PC-3 (cell line): Measurements from ENCODE around the gene COQ10A. TPM values are rescaled to one million over a fixed set of nuclear protein-coding genes. Genes with fewer than 3 reads are reported as not detected.

Source experiments
- ATAC-seq: fragments of 200-7000 bp; cut with Tn5 transposase; 2 replicates; pipeline ENCODE4 v1.9.1; 2020; ENCODE audit warnings: mild to moderate bottlenecking, moderate library complexity
- BruUV-seq: library from RNA; stranded (reverse); fragments of 400-500 nt; replicated peaks from 2 replicates; lab custom pipeline; 2021; lab: Mats Ljungman, UMichigan
- CTCF ChIA-PET: fragments of 300-600 bp; sonication (Branson Sonifier 250); formaldehyde crosslinking; loops from one replicate; lab custom pipeline; 2022; ENCODE audit warnings: antibody characterized with exemption; lab: Charles Lee
- POLR2A ChIA-PET: fragments of 300-600 bp; sonication (Branson Sonifier 250); formaldehyde crosslinking; loops from one replicate; lab custom pipeline; 2022; ENCODE audit warnings: antibody characterized with exemption; ENCODE audit not compliant: unreplicated experiment; lab: Charles Lee
- DNase-seq: peaks from one replicate; pipeline ENCODE4 v3.0.0-alpha.2; 2015
- H2AFZ ChIP-seq: fragments of 300-600 bp; sonication (generic); 2 replicates; pipeline ENCODE4 v1.6.0; 2016; ENCODE audit warnings: antibody characterized with exemption, low read length
- H3F3A ChIP-seq: fragments of 300-600 bp; sonication (generic); one replicate; pipeline ENCODE4 v1.6.0; 2017; ENCODE audit warnings: antibody characterized with exemption, low read length, control low read depth, mild to moderate bottlenecking; ENCODE audit not compliant: unreplicated experiment
- H3K27ac ChIP-seq: fragments of 300-600 bp; sonication (generic); 2 replicates; pipeline ENCODE4 v1.5.1; 2016; ENCODE audit warnings: mild to moderate bottlenecking, low read length
- H3K27me3 ChIP-seq: fragments of 300-600 bp; sonication (generic); 2 replicates; pipeline ENCODE4 v1.6.1; 2016; ENCODE audit warnings: low read length, mixed read lengths
- H3K36me3 ChIP-seq: fragments of 300-600 bp; sonication (generic); 2 replicates; pipeline ENCODE4 v1.6.1; 2016; ENCODE audit warnings: low read depth, mixed run types, low read length, mixed read lengths
- H3K4me1 ChIP-seq: fragments of 300-600 bp; sonication (generic); 2 replicates; pipeline ENCODE4 v1.5.1; 2016; ENCODE audit warnings: low read length; ENCODE audit not compliant: insufficient read depth
- H3K4me2 ChIP-seq: fragments of 300-600 bp; sonication (generic); 2 replicates; pipeline ENCODE4 v1.6.0; 2016; ENCODE audit warnings: low read length
- H3K4me3 ChIP-seq: fragments of 300-600 bp; sonication (generic); 2 replicates; pipeline ENCODE4 v1.5.1; 2016; ENCODE audit warnings: mild to moderate bottlenecking, low read length, mixed read lengths
- H3K79me2 ChIP-seq: fragments of 300-600 bp; sonication (generic); 2 replicates; pipeline ENCODE4 v1.6.1; 2017; ENCODE audit warnings: low read length, mixed read lengths
- H3K9ac ChIP-seq: fragments of 300-600 bp; sonication (generic); 2 replicates; pipeline ENCODE4 v1.6.0; 2016; ENCODE audit warnings: mild to moderate bottlenecking, low read length
- H3K9me2 ChIP-seq: fragments of 300-600 bp; sonication (generic); replicated peaks from 2 replicates; pipeline ENCODE4 v1.6.1; 2016; ENCODE audit warnings: mixed run types, low read length, mixed read lengths
- H3K9me3 ChIP-seq: fragments of 300-600 bp; sonication (generic); 2 replicates; pipeline ENCODE4 v1.6.1; 2016; ENCODE audit warnings: low read length, mixed read lengths
- H4K20me1 ChIP-seq: fragments of 300-600 bp; sonication (generic); 2 replicates; pipeline ENCODE4 v1.6.1; 2016; ENCODE audit warnings: low read length, mixed read lengths
- CTCF ChIP-seq: fragments of 300-600 bp; sonication (generic); conservative IDR thresholded peaks from 2 replicates; pipeline ENCODE4 v1.5.1; 2017; ENCODE audit warnings: antibody characterized with exemption, low read depth, mild to moderate bottlenecking, low read length
- EZH2 ChIP-seq: fragments of 300-600 bp; sonication (generic); IDR thresholded peaks from one replicate; pipeline ENCODE4 v1.6.1; 2017; ENCODE audit warnings: antibody characterized with exemption, mild to moderate bottlenecking, low read length; ENCODE audit not compliant: unreplicated experiment
- EZH2phosphoT487 ChIP-seq: fragments of 300-600 bp; sonication (generic); IDR thresholded peaks from 2 replicates; pipeline ENCODE4 v1.6.1; 2018; ENCODE audit warnings: mild to moderate bottlenecking, antibody characterized with exemption, low read length, borderline replicate concordance
- intact Hi-C: fragments of 100-400 bp; cut with micrococcal nuclease; formaldehyde crosslinking; loops from 2 replicates; pipeline ENCODE4 v1.9.0; 2023
- total RNA-seq: library from RNA; depleted of rRNA; stranded (reverse); fragments of >200 nt; gene quantifications from 2 replicates; pipeline ENCODE4 v1.2.3, GENCODE V29; 2014

Gene COQ10A
- total RNA-seq, 1 experiment from 2014 or later, result 9.8 TPM

- H3K4me2 ChIP-seq, result no peak overlapping the region
- intact Hi-C loops, result no loop called here
- ChIA-PET POLR2A (no interaction called here), CTCF (no interaction called here)
- TF ChIP-seq CTCF (no peak), EZH2 (no peak), EZH2phosphoT487 (no peak)
- H3K36me3 ChIP-seq, result peaks cover 64% of the 10 kb centered on the region
- no peak for DNase-seq
- no peaks in the 10 kb centered on the region for H3K4me1 ChIP-seq
- no peaks in the 10 kb centered on the region for H3K9me3 ChIP-seq
- no peaks in the 10 kb centered on the region for H4K20me1 ChIP-seq
- no peaks in the 10 kb centered on the region for H3K79me2 ChIP-seq
- no peak overlapping the region for H3K9ac ChIP-seq
- H3F3A ChIP-seq, result no peaks in the 10 kb centered on the region
- BruUV-seq, result no TSS peak
- ATAC-seq, result no peak
- no peaks in the 10 kb centered on the region for H3K27me3 ChIP-seq
- no peak overlapping the region for H2AFZ ChIP-seq
- no peak overlapping the region for H3K27ac ChIP-seq
- H3K4me3 ChIP-seq, result no peak overlapping the region
- no peaks in the 10 kb centered on the region for H3K9me2 ChIP-seq
Observed at GRCh38 chr12:56278905-56279304, 12.2 kb downstream of the COQ10A start.

GRCh38 chr12:56280849-56281248 is 14.1 kb downstream of the COQ10A start:
- DNase-seq, result no peak
- intact Hi-C loops, result no loop called here
- no peak for TF ChIP-seq EZH2phosphoT487
- no peak for TF ChIP-seq CTCF
- TF ChIP-seq EZH2, result no peak
- Histone ChIP-seq H3K79me2 (no peaks in the 10 kb centered on the region), H3K9me3 (no peaks in the 10 kb centered on the region), H2AFZ (no peak overlapping the region), H3K4me3 (no peak overlapping the region), H3K4me2 (no peak overlapping the region), H4K20me1 (no peaks in the 10 kb centered on the region), H3K27me3 (no peaks in the 10 kb centered on the region), H3F3A (no peaks in the 10 kb centered on the region), H3K9me2 (no peaks in the 10 kb centered on the region), H3K4me1 (no peaks in the 10 kb centered on the region), H3K36me3 (peaks cover 57% of the 10 kb centered on the region), H3K9ac (no peak overlapping the region), H3K27ac (no peak overlapping the region)
- ChIA-PET CTCF (no interaction called here), POLR2A (no interaction called here)
- BruUV-seq, result no TSS peak
- ATAC-seq, result no peak

GRCh38 chr12:56282030-56282429 is 15.3 kb downstream of the COQ10A start:
- CTCF ChIA-PET, result no interaction called here
- Histone ChIP-seq H3F3A (no peaks in the 10 kb centered on the region), H3K36me3 (peaks cover 60% of the 10 kb centered on the region), H3K4me2 (no peak overlapping the region), H2AFZ (no peak overlapping the region), H3K4me1 (no peaks in the 10 kb centered on the region), H4K20me1 (no peaks in the 10 kb centered on the region; the same call in 1 of the 2 replicates), H3K27ac (no peak overlapping the region), H3K4me3 (no peak overlapping the region), H3K27me3 (no peaks in the 10 kb centered on the region), H3K9ac (no peak overlapping the region), H3K9me3 (no peaks in the 10 kb centered on the region), H3K9me2 (no peaks in the 10 kb centered on the region), H3K79me2 (peaks cover 7% of the 10 kb centered on the region; the same call in 1 of the 2 replicates)
- POLR2A ChIA-PET, result no interaction called here
- BruUV-seq, result no TSS peak
- ATAC-seq (no peak), DNase-seq (no peak)
- TF ChIP-seq CTCF (no peak), EZH2 (no peak), EZH2phosphoT487 (no peak)
- intact Hi-C loops, result no loop called here
